HG03097 (cell line): Measurements from ENCODE around the gene ORM1.
"Not testable (repeated sequence)": the region's sequence is repeated elsewhere in the genome, so short reads cannot be mapped to it uniquely, and the experiment has no call there.

Source experiments
- ATAC-seq: cut with Tn5 transposase; IDR thresholded peaks from one replicate; pipeline ENCODE4 v1.9.1; 2021; ENCODE audit not compliant: unreplicated experiment, low FRiP score

ORM1 gene

DNA sequence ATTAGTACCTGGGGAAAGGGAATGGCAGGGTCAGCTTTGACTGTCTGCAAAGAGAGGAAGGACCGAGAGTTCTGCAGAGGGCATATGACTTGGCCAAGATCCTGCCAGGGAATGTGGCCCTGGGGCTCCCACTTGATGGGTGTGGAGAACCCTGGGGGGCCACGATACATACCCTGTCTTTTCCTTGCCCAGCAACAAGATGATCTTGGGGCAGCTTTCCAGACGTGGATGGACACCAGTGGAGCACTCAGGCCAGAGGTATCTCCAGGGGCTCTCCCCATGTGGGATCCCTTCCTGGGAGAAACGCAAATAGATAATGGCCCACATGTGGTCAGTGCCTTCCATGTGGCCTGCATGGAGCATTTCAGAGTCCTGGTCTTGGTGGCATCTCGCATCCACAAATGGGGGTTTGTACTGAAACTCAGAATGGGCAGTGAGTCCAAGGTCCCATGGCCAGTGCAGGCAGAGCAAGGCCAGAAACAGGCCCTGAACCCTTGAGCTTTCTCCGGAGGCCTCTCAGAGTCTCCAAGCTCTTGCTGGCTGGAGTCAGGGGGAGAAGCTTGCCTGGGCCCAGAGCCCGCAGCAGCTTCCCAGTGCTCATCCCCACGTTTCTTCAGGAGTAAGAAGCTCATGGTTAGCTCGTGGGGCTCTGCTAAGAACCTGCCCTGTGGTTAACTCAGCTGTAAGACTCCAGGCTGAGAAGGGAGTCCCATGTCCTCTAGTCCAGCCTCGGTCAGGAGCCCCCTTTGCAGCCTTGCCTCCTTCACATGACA, 18.3 kb upstream of the ORM1 start:
- no peak for ATAC-seq

GRCh38 chr9:114307899-114308267, 15.0 kb upstream of the ORM1 start:
- ATAC-seq: no peak

DNA sequence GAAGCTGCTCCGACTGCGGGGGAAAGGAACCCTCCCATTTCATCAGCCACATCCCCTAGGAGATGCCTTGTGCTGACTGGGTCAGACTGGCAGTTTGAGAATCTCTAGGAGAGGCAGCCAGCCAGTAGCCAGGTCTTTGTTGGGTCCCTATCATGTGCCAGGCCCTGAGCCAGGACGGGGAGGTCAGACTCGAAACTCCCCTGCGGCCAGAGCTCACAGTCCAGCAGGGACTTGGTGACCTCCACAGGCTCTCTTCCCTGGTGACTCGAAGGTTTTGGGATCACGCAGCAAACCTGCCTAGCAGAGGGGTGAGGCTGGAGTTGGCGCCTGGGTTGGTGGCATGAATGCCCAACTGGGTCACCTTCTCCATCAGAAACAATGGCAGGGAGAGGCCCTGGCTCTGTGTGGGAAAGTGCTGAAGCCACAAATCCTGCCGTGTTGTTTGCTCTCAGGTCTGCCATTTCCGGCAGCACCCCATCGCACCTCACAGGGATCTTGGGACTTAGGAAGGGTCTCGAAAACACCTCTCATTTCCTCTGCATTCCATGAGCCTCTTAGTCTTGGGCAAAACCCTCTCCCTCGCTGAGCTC, 14.4 kb upstream of the ORM1 start:
- no peak for ATAC-seq

DNA sequence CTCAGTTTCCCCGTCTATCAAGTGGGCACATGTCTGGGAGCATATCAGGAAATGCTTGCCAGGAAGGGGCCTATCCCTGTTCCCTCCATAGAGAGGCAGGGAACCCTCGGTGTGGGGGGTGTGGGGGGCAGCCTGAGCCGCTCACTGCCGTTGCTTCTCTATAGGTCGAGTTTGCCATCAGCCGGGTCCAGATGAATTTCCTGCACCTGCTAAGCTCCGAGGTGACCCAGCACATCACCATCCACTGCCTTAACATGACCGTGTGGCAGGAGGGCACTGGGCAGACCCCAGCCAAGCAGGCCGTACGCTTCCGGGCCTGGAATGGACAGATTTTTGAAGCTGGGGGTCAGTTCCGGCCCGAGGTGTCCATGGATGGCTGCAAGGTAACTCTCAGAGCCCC, 13.8 kb upstream of the ORM1 start:
- no peak for ATAC-seq

DNA sequence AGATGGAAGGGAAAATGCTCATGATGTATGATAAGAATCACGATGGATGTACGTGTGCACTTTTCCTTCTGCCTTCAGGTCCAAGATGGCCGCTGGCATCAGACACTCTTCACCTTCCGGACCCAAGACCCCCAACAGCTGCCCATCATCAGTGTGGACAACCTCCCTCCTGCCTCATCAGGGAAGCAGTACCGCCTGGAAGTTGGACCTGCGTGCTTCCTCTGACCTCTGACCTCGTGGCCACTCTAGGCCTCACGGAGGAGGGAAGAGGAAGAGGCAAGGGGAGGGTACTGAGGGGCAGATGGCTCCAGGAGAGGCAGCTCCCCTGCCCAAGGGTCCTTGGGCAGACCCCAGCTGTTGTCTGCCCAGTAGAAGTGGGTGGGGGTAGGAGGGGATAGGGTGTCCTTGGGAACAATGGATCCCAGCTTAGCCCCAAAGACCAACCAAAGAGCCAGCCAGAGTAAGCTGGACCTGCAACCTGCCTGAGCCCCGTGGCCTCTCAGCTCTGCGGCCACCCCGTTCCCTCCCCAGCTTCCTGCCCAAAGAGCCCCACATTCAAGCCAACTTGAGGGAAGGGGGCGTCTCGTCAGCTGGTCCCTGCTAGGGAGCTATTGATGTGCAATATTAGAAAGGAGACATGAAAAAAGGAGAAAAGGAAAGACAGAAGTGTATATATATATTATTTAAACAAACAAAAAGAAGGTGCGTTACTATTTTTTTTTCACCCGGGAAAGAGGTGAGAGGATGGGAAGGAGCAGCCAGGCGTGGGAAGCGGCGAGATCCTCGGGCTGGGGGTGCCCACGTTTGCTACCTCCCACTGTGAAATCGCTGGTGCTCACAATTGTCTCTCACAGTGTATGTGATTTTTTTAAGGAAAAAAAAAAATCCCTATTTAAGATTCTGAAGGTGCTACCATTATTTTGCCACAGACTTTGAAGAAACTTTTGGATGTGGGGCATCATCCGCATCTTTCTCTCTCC, 12.1 kb upstream of the ORM1 start:
- ATAC-seq: no peak

GRCh38 chr9:114311571-114312512, 11.1 kb upstream of the ORM1 start:
- no peak for ATAC-seq

- ATAC-seq: no peak
Observed at GRCh38 chr9:114312513-114312875, 10.4 kb upstream of the ORM1 start.

DNA sequence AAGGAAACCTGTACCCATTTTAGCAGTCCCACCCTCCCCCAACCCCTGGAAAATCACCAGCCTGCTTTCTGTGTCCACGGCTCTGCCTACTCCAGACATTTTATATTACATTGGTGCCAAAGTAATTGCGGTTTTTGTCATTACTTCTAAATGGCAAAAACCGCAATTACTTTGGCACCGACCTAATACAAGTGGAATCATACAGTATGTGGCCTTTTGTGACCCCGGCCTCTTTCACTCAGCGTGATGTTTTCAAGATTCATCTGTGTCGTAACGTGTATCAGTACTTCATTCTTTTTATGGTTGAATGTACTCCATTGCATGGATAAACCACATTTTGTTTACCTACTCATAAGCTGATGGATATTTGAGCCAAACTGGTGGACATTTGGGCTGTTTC, 9.7 kb upstream of the ORM1 start:
- no peak for ATAC-seq

- ATAC-seq: no peak
Observed at GRCh38 chr9:114314256-114314867, 8.5 kb upstream of the ORM1 start.

DNA sequence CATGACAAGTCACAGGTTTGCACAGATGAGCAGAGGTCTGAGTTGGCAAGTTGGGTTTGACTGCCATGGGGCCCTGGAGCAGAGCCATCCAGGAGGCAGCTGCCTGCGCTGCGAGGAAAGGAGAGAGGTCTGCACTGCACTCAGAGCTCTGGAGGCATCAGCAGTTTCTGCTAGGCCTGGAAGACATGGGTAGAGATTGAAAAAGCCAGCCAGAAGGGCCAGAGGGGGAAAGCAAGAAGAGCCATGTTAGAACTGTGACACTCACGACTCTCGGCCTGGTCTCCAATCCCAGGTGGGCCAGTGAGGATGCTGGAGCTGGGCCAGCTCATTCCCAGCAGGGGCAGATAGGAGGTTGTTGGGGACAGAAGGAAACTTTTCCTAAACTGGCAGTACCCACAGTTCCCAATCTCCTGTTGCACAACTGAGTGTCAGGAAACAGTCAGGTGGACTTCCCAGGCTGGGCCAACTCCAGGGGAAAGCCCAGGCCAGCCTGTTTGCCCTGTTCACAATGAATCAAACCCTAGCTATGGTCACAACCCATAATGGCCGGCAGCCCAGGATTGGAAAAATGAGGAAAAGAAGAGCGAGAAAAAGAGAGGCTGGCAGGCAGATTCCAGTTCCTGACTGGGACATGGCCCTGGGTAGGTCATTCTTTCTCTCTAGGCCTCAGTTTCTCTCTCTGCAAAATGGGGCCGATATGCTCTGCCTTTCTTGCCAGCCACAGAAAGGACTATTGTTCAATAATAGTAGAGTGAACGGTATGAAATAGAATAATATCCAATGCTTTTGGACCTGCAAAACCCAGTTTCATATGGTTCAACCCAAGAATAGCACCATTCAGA, 7.8 kb upstream of the ORM1 start:
- no peak for ATAC-seq

GRCh38 chr9:114315723-114316363, 7.1 kb upstream of the ORM1 start:
- ATAC-seq: no peak

DNA sequence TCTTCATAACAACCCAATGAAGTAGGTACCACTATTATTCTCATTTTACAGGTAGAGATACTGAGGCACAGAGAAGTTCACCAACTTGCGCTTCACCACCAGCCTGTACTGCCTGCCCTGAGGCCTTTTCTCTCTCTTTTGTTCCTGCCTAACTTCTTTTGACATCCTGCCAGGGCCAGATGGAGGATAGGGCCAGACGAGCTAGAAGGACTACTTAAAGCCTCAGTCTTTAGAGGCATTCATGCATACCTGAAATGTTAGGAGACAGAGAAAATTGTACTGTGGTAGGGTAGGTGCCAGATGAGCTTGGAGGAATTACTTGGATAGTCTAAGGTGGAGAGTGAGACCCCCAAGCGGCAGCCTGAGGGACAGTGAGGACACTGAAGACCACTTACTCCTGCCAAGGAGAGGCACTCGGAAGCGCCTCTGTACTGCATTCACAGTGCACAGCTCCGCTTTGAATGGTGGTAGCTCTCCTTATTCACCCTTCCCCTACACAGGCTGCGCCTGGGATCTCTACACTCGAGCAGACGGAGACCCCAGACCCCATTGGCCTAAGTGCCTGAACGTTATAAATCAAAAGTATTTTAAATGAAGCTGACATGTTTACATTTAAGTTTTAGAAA, 6.2 kb upstream of the ORM1 start:
- ATAC-seq: no peak

- ATAC-seq: no peak
Observed at GRCh38 chr9:114317665-114318357, 5.1 kb upstream of the ORM1 start.

DNA sequence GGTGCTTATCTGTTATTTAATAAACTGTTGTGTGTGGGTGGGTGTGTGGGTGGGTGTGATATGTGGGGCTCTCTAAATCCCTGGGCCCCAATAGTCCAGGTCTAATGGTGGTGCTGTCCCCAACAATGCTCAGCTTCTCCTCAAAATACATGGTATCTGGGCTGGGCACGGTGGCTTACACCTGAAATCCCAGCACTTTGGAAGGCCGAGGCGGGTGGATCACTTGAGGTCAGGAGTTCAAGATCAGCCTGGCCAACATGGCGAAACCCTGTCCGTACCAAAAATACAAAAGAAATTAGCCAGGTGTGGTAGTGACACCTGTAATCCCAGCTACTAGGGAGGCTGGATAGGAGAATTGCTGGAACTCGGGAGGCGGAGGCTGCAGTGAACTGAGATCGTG, 4.5 kb upstream of the ORM1 start:
- no peak for ATAC-seq

GRCh38 chr9:114319147-114319546, 3.8 kb upstream of the ORM1 start:
- ATAC-seq: no peak

DNA sequence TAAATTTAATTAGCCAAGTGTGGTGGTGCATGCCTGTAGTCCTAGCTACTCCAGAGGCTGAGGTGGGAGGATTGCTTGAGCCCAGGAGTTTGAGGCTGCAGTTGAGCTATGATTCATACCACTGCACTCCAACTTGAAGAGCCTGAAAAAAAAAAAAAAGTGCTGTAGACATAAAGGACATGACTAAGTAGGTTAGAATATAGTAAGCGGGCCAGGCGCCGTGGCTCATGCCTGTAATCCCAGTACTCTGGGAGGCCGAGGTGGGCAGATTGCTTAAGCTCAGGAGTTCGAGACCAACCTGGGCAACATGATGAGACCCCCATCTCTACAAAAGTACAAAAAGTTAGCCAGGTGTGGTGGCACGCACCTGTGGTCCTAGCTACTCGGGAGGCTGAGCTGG, 2.2 kb upstream of the ORM1 start:
- not testable (repeated sequence) for ATAC-seq

GRCh38 chr9:114321759-114322158, 1.1 kb upstream of the ORM1 start:
- no peak for ATAC-seq
